Transverse colon (tissue), 4 donors: ENCODE measurements around the gene SPIRE1. TPM values are rescaled to one million over a fixed set of nuclear protein-coding genes. Genes with fewer than 3 reads are reported as not detected.
"Not testable (repeated sequence)": the region's sequence is repeated elsewhere in the genome, so short reads cannot be mapped to it uniquely, and the experiment has no call there.

ENCODE experiments used
- DNase-seq: peaks from one replicate; pipeline ENCODE4 v3.0.0-alpha.2; 2019
- H3K27ac ChIP-seq, 4 donors: fragments of 200-600 bp; sonication (generic); 2 replicates each; pipeline ENCODE4 v1.5.1; 2016 to 2018; ENCODE audit warnings: inconsistent platforms in 4 of 4
- H3K27me3 ChIP-seq: fragments of 200-600 bp; sonication (generic); 2 replicates; pipeline ENCODE4 v1.5.1; 2017; ENCODE audit warnings: inconsistent platforms
- H3K36me3 ChIP-seq, 4 donors: fragments of 200-600 bp; sonication (generic); 2 replicates each; pipeline ENCODE4 v1.5.1; 2017 to 2019; ENCODE audit warnings: inconsistent platforms in 4 of 4
- H3K4me1 ChIP-seq, 4 donors: fragments of 200-600 bp; sonication (generic); 2 replicates each; pipeline ENCODE4 v1.5.1; 2017 to 2020; ENCODE audit warnings: inconsistent platforms in 4 of 4
- H3K4me3 ChIP-seq, 4 donors: fragments of 200-600 bp; sonication (generic); 1 replicate in 1 of 4; 2 replicates in 3 of 4; pipeline versions ENCODE4 v1.5.1 to v1.6.1; 2017 to 2019; ENCODE audit warnings: inconsistent platforms in 4 of 4
- H3K9me3 ChIP-seq, 2 donors: fragments of 200-600 bp; sonication (generic); 2 replicates each; pipeline ENCODE4 v1.5.1; 2017 to 2019; ENCODE audit warnings: inconsistent platforms in 2 of 2
- EP300 ChIP-seq: sonication (generic); formaldehyde crosslinking; IDR thresholded peaks from one replicate; pipeline ENCODE4 v1.6.1; 2017; ENCODE audit warnings: antibody characterized with exemption, low read depth
- POLR2A ChIP-seq: fragments of 450-650 bp; IDR thresholded peaks from one replicate; pipeline ENCODE4 v1.6.1; 2016; ENCODE audit warnings: antibody characterized with exemption, mild to moderate bottlenecking, moderate library complexity
- POLR2AphosphoS5 ChIP-seq, 3 donors: sonication (generic); formaldehyde crosslinking; IDR thresholded peaks; one replicate each; pipeline ENCODE4 v1.6.1; 2016; ENCODE audit warnings: antibody characterized with exemption in 3 of 3
- WGBS, 2 donors: methylation state at CpG; one replicate each; pipeline ENCODE4 v1.1.5; 2018; ENCODE audit warnings: low coverage in 1 of 2; 5-methylcytosine and 5-hydroxymethylcytosine counted together
- in situ Hi-C, 4 donors: fragments of 200-750 bp; cut with MboI; loops; one replicate each; pipeline versions ENCODE4 v1.15.0 to v1.15.1; 2017; ENCODE audit warnings: low sequenced_read_pairs in 3 of 4, low pct_ligation_motif_present in 1 of 4, low pct_unique_long_range_greater_than_20kb in 1 of 4
- intact Hi-C: fragments of 100-400 bp; cut with DNase I; formaldehyde crosslinking; loops from one replicate; pipeline ENCODE4 v1.15.1; 2023; ENCODE audit warnings: low total_unique reads
- total RNA-seq, 4 donors: library from RNA; depleted of rRNA; stranded (reverse); fragments of >200 nt; gene quantifications; one replicate each; pipeline ENCODE4 v1.1.0, GENCODE V29; 2016
- TF ChIP-seq, protein P1 (sequence below), 5 experiments: fragments of 200-600 bp in 3 of 5; fragments of 450-650 bp in 2 of 5; sonication (generic) in 3 of 5; IDR thresholded peaks; 1 replicate in 2 of 5; 2 replicates in 3 of 5; pipeline ENCODE4 v1.5.1; 2016 to 2017; ENCODE audit warnings: antibody characterized with exemption in 5 of 5, inconsistent platforms in 3 of 5, mild to moderate bottlenecking in 2 of 5, moderate library complexity in 1 of 5

Gene SPIRE1
- total RNA-seq, 4 donors from 2014 or later: 6.0 to 7.8 (median 6.8) TPM

DNA sequence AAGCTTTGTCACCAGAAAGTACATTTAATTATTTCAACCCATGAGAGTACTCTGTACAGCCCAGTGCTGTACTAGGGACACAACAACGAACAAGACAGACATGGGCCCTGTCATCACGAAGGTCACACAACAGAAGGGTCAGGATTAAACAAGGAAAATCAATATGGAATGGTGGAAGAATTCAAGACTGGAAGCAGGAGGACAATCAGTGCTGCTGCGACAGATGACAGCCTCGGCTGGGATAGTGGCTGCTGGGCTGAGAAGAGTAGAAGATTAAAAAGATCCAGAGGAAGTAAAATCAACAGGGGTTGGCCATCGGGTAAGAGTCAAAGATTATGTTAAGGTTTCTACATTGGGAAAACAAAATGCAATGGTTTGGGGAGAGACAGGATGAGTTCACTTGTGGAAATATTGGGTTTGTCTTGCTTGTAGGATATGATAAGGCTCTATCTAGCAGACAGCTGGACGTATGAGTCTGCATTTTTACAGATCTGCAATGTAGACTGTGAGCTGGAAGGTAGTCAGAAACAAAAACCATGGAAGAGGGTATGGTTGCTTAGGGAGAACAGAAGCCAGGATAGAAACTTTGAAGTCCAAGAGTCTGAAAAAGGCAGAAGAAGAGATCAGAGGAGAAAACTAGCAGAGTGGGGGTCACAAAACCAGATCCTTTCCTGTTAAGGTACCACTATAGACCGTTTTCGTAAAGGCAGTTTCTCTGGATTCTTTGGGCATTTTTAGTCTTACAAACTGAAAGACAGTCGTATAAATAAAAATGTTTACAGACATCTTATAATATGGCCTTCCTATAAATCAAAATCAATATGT is 166.1 kb downstream of the SPIRE1 start:
- DNase-seq: no peak
- 91% methylated on average over 9 of the region's 9 CpGs for WGBS, 2 donors
- H3K4me1 ChIP-seq: no peaks in the 10 kb centered on the region
- intact Hi-C loops: no loop called here
- H3K27ac ChIP-seq: no peak overlapping the region
- in situ Hi-C loops: no loop called here
- peaks cover 0 to 10% (median 0%) of the 10 kb centered on the region in 4 donors for H3K36me3 ChIP-seq
- no peak overlapping the region for H3K4me3 ChIP-seq
- no peaks in the 10 kb centered on the region for H3K27me3 ChIP-seq
- H3K9me3 ChIP-seq: no peaks in the 10 kb centered on the region
- TF ChIP-seq POLR2AphosphoS5 (IDR thresholded peaks at IDR 0.05) (no peak), EP300 (no peak), POLR2A (no peak)
- TF ChIP-seq, protein P1, sequence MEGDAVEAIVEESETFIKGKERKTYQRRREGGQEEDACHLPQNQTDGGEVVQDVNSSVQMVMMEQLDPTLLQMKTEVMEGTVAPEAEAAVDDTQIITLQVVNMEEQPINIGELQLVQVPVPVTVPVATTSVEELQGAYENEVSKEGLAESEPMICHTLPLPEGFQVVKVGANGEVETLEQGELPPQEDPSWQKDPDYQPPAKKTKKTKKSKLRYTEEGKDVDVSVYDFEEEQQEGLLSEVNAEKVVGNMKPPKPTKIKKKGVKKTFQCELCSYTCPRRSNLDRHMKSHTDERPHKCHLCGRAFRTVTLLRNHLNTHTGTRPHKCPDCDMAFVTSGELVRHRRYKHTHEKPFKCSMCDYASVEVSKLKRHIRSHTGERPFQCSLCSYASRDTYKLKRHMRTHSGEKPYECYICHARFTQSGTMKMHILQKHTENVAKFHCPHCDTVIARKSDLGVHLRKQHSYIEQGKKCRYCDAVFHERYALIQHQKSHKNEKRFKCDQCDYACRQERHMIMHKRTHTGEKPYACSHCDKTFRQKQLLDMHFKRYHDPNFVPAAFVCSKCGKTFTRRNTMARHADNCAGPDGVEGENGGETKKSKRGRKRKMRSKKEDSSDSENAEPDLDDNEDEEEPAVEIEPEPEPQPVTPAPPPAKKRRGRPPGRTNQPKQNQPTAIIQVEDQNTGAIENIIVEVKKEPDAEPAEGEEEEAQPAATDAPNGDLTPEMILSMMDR (IDR thresholded peaks at IDR 0.05): no peak

DNA sequence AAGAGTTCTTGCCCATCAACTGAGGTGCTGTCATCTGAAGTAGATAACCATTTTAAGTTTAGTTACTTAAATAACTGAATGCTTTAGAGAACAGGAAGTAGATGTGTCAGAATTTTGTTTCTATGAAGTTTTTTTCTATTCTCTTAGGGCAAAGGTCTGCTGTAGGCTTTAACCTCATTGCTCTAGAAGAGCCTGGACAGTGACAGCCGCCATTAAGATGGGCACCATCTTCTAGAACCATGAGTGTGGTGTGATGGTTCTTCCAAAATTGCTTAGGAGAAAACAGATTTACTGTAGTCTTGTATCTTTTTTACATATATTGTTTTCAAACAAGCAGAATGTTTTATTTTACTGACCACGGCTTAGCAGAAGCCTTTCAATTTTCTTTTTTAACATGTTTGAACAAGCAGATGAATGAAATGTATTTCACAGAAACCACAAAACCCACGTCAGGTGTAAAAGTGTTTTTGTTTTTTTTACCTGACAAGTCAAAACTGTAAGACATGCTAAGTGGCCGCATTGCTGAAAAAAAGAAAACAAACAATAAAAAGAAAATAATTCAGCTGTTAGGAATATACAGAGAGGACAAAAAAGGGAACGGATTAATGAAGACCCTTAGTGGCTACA is 172.3 kb downstream of the SPIRE1 start:
- Histone ChIP-seq H3K36me3 (no peaks in the 10 kb centered on the region), H3K4me1 (no peaks in the 10 kb centered on the region), H3K4me3 (no peak overlapping the region), H3K9me3 (no peaks in the 10 kb centered on the region), H3K27ac (no peak overlapping the region), H3K27me3 (no peaks in the 10 kb centered on the region)
- TF ChIP-seq EP300 (no peak), POLR2AphosphoS5 (IDR thresholded peaks at IDR 0.05) (no peak), POLR2A (no peak)
- TF ChIP-seq, protein P1 (IDR thresholded peaks at IDR 0.05): no peak
- 80 to 81% methylated on average over 5 of the region's 5 CpGs for WGBS, 2 donors
- in situ Hi-C loops (no loop called here), intact Hi-C loops (no loop called here)
- no peak for DNase-seq

DNA sequence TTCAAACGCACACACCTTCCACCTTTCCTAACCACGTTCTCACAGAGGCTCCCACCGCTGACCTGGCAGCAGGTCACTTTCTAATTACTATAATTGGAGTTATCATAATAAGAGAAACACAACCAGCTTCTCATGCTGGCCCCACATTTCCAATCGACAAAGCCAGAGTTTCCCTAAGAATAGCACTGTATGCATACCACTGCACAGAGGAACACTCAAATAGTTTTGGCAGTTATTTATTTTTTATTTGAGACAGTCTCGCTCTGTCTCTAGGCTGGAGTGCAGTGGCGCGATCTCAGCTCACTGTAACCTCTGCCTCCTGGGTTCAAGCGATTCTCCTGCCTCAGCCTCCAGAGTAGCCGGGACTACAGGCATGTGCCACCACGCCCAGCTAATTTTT is 176.0 kb downstream of the SPIRE1 start:
- DNase-seq, H3K9me3 ChIP-seq, intact Hi-C loops, in situ Hi-C loops, H3K4me3 ChIP-seq, H3K27ac ChIP-seq, H3K4me1 ChIP-seq, H3K36me3 ChIP-seq, H3K27me3 ChIP-seq: not testable (repeated sequence)
- 82 to 83% methylated on average over 10 of the region's 10 CpGs for WGBS, 2 donors

DNA sequence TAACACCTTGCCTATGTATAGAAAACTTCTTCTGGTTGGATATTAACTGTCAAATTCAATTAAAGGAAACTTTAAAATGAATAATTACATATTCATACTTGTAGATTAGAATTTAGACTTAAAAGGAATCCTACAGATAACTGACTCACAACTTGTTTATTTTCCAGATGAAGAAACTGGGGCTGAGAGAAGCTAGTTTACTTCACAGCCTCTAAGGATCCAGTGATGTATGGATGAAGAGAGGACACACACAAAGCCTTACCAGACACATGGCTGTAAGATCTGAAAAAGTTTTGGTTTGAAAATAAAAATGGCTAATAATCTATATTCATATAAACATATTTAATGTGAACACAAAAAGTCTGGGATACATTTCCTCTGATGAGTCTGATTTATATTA is 177.9 kb downstream of the SPIRE1 start:
- TF ChIP-seq POLR2AphosphoS5 (IDR thresholded peaks at IDR 0.05): no peak
- TF ChIP-seq, protein P1 (IDR thresholded peaks at IDR 0.05): no peak
- no peak for TF ChIP-seq POLR2A
- no peak for TF ChIP-seq EP300
- intact Hi-C loops: no loop called here
- in situ Hi-C loops: loop anchor here in 1 of 4 donors (10.0 kb wide), 1 partner anchor 55 kb away; no protein-coding TSS in a partner anchor
- Histone ChIP-seq H3K4me3 (no peak overlapping the region), H3K27ac (no peak overlapping the region), H3K36me3 (no peaks in the 10 kb centered on the region), H3K4me1 (no peaks in the 10 kb centered on the region), H3K9me3 (no peaks in the 10 kb centered on the region), H3K27me3 (no peaks in the 10 kb centered on the region)
- DNase-seq: no peak
